Transverse colon (tissue), 3 donors: ENCODE data around the gene OLFML2A.

Experiments
- EP300 ChIP-seq: sonication (generic); formaldehyde crosslinking; IDR thresholded peaks from one replicate; pipeline ENCODE4 v1.6.1; 2017; ENCODE audit warnings: antibody characterized with exemption, low read depth
- POLR2A ChIP-seq: fragments of 450-650 bp; IDR thresholded peaks from one replicate; pipeline ENCODE4 v1.6.1; 2016; ENCODE audit warnings: antibody characterized with exemption, mild to moderate bottlenecking, moderate library complexity
- TF ChIP-seq, protein P1 (sequence below), 5 experiments: fragments of 200-600 bp in 3 of 5; fragments of 450-650 bp in 2 of 5; sonication (generic) in 3 of 5; IDR thresholded peaks; 1 replicate in 2 of 5; 2 replicates in 3 of 5; pipeline ENCODE4 v1.5.1; 2016 to 2017; ENCODE audit warnings: antibody characterized with exemption in 5 of 5, inconsistent platforms in 3 of 5, mild to moderate bottlenecking in 2 of 5, moderate library complexity in 1 of 5

DNA sequence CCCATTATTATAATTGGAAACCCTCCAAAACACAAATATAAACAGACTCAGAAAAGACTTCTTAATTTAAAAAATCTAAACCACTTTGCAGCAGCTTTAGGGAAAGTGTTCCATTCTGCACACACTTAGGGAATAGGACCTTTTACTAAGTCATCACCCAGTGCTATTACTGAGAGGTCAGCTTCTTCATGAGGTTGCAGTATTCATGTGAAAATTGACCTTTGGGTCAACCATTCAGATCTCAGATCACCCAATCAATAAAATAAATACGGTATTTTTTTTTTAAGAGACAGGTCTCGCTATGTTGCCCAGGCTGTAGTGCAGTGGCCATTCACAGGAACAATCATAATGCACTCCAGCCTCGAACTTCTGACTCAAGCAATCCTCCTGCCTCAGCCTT is 27.6 kb upstream of the OLFML2A start:
- TF ChIP-seq, protein P1, sequence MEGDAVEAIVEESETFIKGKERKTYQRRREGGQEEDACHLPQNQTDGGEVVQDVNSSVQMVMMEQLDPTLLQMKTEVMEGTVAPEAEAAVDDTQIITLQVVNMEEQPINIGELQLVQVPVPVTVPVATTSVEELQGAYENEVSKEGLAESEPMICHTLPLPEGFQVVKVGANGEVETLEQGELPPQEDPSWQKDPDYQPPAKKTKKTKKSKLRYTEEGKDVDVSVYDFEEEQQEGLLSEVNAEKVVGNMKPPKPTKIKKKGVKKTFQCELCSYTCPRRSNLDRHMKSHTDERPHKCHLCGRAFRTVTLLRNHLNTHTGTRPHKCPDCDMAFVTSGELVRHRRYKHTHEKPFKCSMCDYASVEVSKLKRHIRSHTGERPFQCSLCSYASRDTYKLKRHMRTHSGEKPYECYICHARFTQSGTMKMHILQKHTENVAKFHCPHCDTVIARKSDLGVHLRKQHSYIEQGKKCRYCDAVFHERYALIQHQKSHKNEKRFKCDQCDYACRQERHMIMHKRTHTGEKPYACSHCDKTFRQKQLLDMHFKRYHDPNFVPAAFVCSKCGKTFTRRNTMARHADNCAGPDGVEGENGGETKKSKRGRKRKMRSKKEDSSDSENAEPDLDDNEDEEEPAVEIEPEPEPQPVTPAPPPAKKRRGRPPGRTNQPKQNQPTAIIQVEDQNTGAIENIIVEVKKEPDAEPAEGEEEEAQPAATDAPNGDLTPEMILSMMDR (IDR thresholded peaks at IDR 0.05), result no peak
- TF ChIP-seq EP300 (no peak), POLR2A (no peak)
